ENCODE results near the gene PCBP3.

The PCBP3 gene

DNA sequence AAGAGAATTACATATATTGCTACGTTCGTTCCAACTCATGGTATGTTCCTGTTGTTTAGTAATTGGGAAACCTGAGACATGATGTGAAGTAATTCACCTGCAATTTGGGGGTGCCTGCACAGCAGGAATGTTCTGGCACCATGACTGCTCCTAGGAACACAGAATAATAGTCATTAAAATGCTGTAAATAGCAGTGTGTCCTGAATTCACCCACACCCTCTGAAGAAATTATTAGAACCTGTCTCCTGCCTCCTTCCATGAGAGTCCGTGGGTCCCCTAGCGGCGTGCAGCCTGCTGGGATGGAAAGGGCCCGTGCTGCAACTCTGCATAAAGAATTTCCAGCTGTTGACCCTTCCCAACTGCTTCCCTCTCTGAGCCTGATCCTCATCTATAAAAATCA is 143.1 kb downstream of the PCBP3 start:
- no peak for TF ChIP-seq CTCF (conservative IDR thresholded peaks at IDR 0.05; ENCODE audit: low read depth, low read length)
- Histone ChIP-seq H3K4me1 (ENCODE audit: low read depth, poor library complexity, severe bottlenecking) (no peaks in the 10 kb centered on the region), H3K36me3 (ENCODE audit: insufficient read depth) (no peaks in the 10 kb centered on the region), H3K4me2 (no peak overlapping the region), H3K4me3 (IDR thresholded peaks at IDR 0.05; ENCODE audit: insufficient read depth, low read depth, low read length) (no peak overlapping the region), H3K27me3 (ENCODE audit: insufficient read depth, low read depth) (peaks cover 42% of the 10 kb centered on the region; the same call in 1 of the 2 replicates), H3K27ac (no peak overlapping the region), H3K9ac (no peak overlapping the region), H2AFZ (ENCODE audit: low read depth) (no peak overlapping the region), H4K20me1 (ENCODE audit: insufficient read depth) (no peaks in the 10 kb centered on the region), H3K79me2 (ENCODE audit: insufficient read depth, low read depth) (no peaks in the 10 kb centered on the region)

DNA sequence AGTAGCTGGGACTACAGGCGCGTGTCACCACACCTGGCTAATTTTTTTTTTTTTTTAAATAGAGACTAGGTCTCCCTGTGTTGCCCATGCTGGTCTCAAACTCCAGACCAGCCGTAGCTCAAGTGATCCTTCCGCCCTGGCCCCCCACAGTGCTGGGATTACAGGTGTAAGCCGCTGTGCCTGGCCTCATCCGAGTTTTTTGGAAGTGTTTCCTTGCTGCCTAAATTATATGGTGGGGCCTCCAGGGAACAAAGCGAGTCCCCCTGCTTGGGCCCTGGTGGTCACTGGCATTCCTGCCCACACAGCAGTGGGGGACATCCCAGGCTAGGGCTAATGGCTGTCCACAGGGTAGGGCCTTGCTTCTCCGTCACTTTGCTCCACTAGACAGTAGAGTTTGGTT is 143.8 kb downstream of the PCBP3 start:
- Histone ChIP-seq H3K4me3 (IDR thresholded peaks at IDR 0.05; ENCODE audit: insufficient read depth, low read depth, low read length) (no peak overlapping the region), H3K27me3 (ENCODE audit: insufficient read depth, low read depth) (peaks cover 42% of the 10 kb centered on the region; the same call in 1 of the 2 replicates), H3K27ac (no peak overlapping the region), H3K9ac (no peak overlapping the region), H3K79me2 (ENCODE audit: insufficient read depth, low read depth) (no peaks in the 10 kb centered on the region), H4K20me1 (ENCODE audit: insufficient read depth) (no peaks in the 10 kb centered on the region), H2AFZ (ENCODE audit: low read depth) (no peak overlapping the region), H3K4me2 (no peak overlapping the region), H3K36me3 (ENCODE audit: insufficient read depth) (no peaks in the 10 kb centered on the region), H3K4me1 (ENCODE audit: low read depth, poor library complexity, severe bottlenecking) (no peaks in the 10 kb centered on the region)
- TF ChIP-seq CTCF (conservative IDR thresholded peaks at IDR 0.05; ENCODE audit: low read depth, low read length): no peak

DNA sequence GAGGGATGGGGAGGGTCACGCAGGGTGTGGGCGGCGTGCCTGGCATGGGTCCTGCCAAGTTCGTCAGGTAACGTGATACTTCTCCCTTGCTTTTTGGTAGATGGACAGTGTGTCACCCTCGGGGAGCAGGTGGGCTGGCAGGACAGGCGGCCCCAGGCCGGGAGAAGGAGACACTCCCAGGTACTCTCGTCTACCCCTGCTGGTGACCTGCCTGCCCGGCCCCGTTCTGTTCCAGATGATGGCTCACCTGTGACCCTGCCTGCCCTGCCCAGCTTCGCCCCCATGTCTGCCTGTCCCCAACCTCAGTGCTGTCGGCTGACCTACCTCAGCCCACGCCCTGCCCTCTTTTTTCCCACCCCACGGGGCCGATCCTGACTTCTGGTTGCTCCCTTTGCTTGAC is 144.7 kb downstream of the PCBP3 start:
- H3K9ac ChIP-seq: no peak overlapping the region
- no peaks in the 10 kb centered on the region for H3K4me1 ChIP-seq (ENCODE audit: low read depth, poor library complexity, severe bottlenecking)
- no peak overlapping the region for H3K27ac ChIP-seq
- no peaks in the 10 kb centered on the region for H3K79me2 ChIP-seq (ENCODE audit: insufficient read depth, low read depth)
- H4K20me1 ChIP-seq (ENCODE audit: insufficient read depth): no peaks in the 10 kb centered on the region
- no peak overlapping the region for H2AFZ ChIP-seq (ENCODE audit: low read depth)
- no peaks in the 10 kb centered on the region for H3K36me3 ChIP-seq (ENCODE audit: insufficient read depth)
- no peak for TF ChIP-seq CTCF (conservative IDR thresholded peaks at IDR 0.05; ENCODE audit: low read depth, low read length)
- H3K27me3 ChIP-seq (ENCODE audit: insufficient read depth, low read depth): peaks cover 42% of the 10 kb centered on the region; the same call in 1 of the 2 replicates
- no peak overlapping the region for H3K4me2 ChIP-seq
- H3K4me3 ChIP-seq (IDR thresholded peaks at IDR 0.05; ENCODE audit: insufficient read depth, low read depth, low read length): no peak overlapping the region

- peaks cover 44% of the 10 kb centered on the region; the same call in 1 of the 2 replicates for H3K27me3 ChIP-seq (ENCODE audit: insufficient read depth, low read depth)
- no peak overlapping the region for H3K9ac ChIP-seq
- TF ChIP-seq CTCF (conservative IDR thresholded peaks at IDR 0.05; ENCODE audit: low read depth, low read length): no peak
- no peak overlapping the region for H3K27ac ChIP-seq
- no peaks in the 10 kb centered on the region for H3K4me1 ChIP-seq (ENCODE audit: low read depth, poor library complexity, severe bottlenecking)
- H2AFZ ChIP-seq (ENCODE audit: low read depth): no peak overlapping the region
- no peak overlapping the region for H3K4me2 ChIP-seq
- H3K36me3 ChIP-seq (ENCODE audit: insufficient read depth): no peaks in the 10 kb centered on the region
- H3K79me2 ChIP-seq (ENCODE audit: insufficient read depth, low read depth): no peaks in the 10 kb centered on the region
- H4K20me1 ChIP-seq (ENCODE audit: insufficient read depth): no peaks in the 10 kb centered on the region
- no peak overlapping the region for H3K4me3 ChIP-seq (IDR thresholded peaks at IDR 0.05; ENCODE audit: insufficient read depth, low read depth, low read length)
Measured at GRCh38 chr21:45788637-45789506, 145.3 kb downstream of the PCBP3 start.
